ENCODE results near the gene SLC4A3. TPM values are rescaled to one million over a fixed set of nuclear protein-coding genes. Genes with fewer than 3 reads are reported as not detected.

SLC4A3 gene
- total RNA-seq, 2 donors from 2014 or later: not detected

GRCh38 chr2:219628235-219628985 lies 980 bp downstream of the SLC4A3 start:
- DNase-seq (ENCODE audit: low spot score in 2 of 2) (no peak), ATAC-seq (no peak)
- Mint-ChIP-seq H3K9me3 (no peaks in the 10 kb centered on the region), H3K36me3 (no peaks in the 10 kb centered on the region), H3K27ac (no peak overlapping the region)

- Mint-ChIP-seq H3K9me3 (no peaks in the 10 kb centered on the region), H3K36me3 (no peaks in the 10 kb centered on the region), H3K27ac (no peak overlapping the region)
- DNase-seq (ENCODE audit: low spot score in 2 of 2) (no peak), ATAC-seq (no peak)
These were observed 1.8 kb downstream of the SLC4A3 start for GRCh38 chr2:219628986-219629901.

GRCh38 chr2:219629976-219630695 lies 2.7 kb downstream of the SLC4A3 start:
- no peaks in the 10 kb centered on the region for H3K36me3 Mint-ChIP-seq
- no peak overlapping the region for H3K27ac Mint-ChIP-seq
- no peaks in the 10 kb centered on the region for H3K9me3 Mint-ChIP-seq
- DNase-seq (ENCODE audit: low spot score in 2 of 2) (no peak), ATAC-seq (peak in 1 of 2 donors; percentile 33)

GRCh38 chr2:219630770-219631405 lies 3.5 kb downstream of the SLC4A3 start:
- ATAC-seq: no peak
- DNase-seq (ENCODE audit: low spot score in 2 of 2): no peak
- H3K9me3 Mint-ChIP-seq: no peaks in the 10 kb centered on the region

GRCh38 chr2:219631406-219631891 lies 4.0 kb downstream of the SLC4A3 start:
- ATAC-seq (no peak), DNase-seq (ENCODE audit: low spot score in 2 of 2) (no peak)
- Mint-ChIP-seq H3K36me3 (no peaks in the 10 kb centered on the region), H3K27ac (no peak overlapping the region), H3K9me3 (no peaks in the 10 kb centered on the region)

More at GRCh38 chr2:219630770-219631405, 3.5 kb downstream of the SLC4A3 start:
- Mint-ChIP-seq H3K36me3 (no peaks in the 10 kb centered on the region), H3K27ac (no peak overlapping the region)

GRCh38 chr2:219631904-219632759 lies 4.7 kb downstream of the SLC4A3 start:
- Mint-ChIP-seq H3K36me3 (no peaks in the 10 kb centered on the region), H3K9me3 (no peaks in the 10 kb centered on the region), H3K27ac (no peak overlapping the region)
- ATAC-seq (no peak), DNase-seq (ENCODE audit: low spot score in 2 of 2) (no peak)

GRCh38 chr2:219632760-219633105 lies 5.3 kb downstream of the SLC4A3 start:
- no peaks in the 10 kb centered on the region for H3K36me3 Mint-ChIP-seq
- ATAC-seq (no peak), DNase-seq (ENCODE audit: low spot score in 2 of 2) (no peak)
- no peak overlapping the region for H3K27ac Mint-ChIP-seq
- no peaks in the 10 kb centered on the region for H3K9me3 Mint-ChIP-seq

- ATAC-seq (no peak), DNase-seq (ENCODE audit: low spot score in 2 of 2) (no peak)
- Mint-ChIP-seq H3K9me3 (no peaks in the 10 kb centered on the region), H3K36me3 (no peaks in the 10 kb centered on the region), H3K27ac (peak overlapping the region in 1 of 2 donors; percentile 22)
These were observed 6.0 kb downstream of the SLC4A3 start for GRCh38 chr2:219633276-219634065.

- Mint-ChIP-seq H3K36me3 (no peaks in the 10 kb centered on the region), H3K9me3 (no peaks in the 10 kb centered on the region), H3K27ac (no peak overlapping the region)
- ATAC-seq (no peak), DNase-seq (ENCODE audit: low spot score in 2 of 2) (no peak)
These were observed 6.9 kb downstream of the SLC4A3 start for GRCh38 chr2:219634171-219634940.

- H3K9me3 Mint-ChIP-seq: no peaks in the 10 kb centered on the region
- no peak for ATAC-seq
- no peak overlapping the region for H3K27ac Mint-ChIP-seq
These were observed 7.7 kb downstream of the SLC4A3 start for GRCh38 chr2:219634951-219635751.

GRCh38 chr2:219636144-219636915 lies 8.9 kb downstream of the SLC4A3 start:
- no peak overlapping the region for H3K27ac Mint-ChIP-seq

More at GRCh38 chr2:219634951-219635751, 7.7 kb downstream of the SLC4A3 start:
- no peaks in the 10 kb centered on the region for H3K36me3 Mint-ChIP-seq
- no peak for DNase-seq (ENCODE audit: low spot score in 2 of 2)

GRCh38 chr2:219636941-219637841 lies 9.8 kb downstream of the SLC4A3 start:
- no peak for ATAC-seq
- no peak for DNase-seq (ENCODE audit: low spot score in 2 of 2)
- H3K9me3 Mint-ChIP-seq: no peaks in the 10 kb centered on the region
- no peak overlapping the region for H3K27ac Mint-ChIP-seq
- no peaks in the 10 kb centered on the region for H3K36me3 Mint-ChIP-seq

More at GRCh38 chr2:219636144-219636915, 8.9 kb downstream of the SLC4A3 start:
- no peak for DNase-seq (ENCODE audit: low spot score in 2 of 2)
- ATAC-seq: no peak
- H3K9me3 Mint-ChIP-seq: no peaks in the 10 kb centered on the region
- H3K36me3 Mint-ChIP-seq: no peaks in the 10 kb centered on the region
